Neural progenitor cell (in vitro differentiated cells): ENCODE data around the gene TSC2.
"Not testable (repeated sequence)": the region's sequence is repeated elsewhere in the genome, so short reads cannot be mapped to it uniquely, and the experiment has no call there.

Experiments
- EZH2 ChIP-seq: fragments of 200-600 bp; sonication (generic); IDR thresholded peaks from 2 replicates; pipeline ENCODE4 v1.6.1; 2017; ENCODE audit warnings: antibody characterized with exemption, mild to moderate bottlenecking, moderate library complexity
- EZH2phosphoT487 ChIP-seq: fragments of 200-600 bp; sonication (generic); IDR thresholded peaks from 2 replicates; pipeline ENCODE4 v1.6.1; 2017; ENCODE audit warnings: antibody characterized with exemption
- TF ChIP-seq, protein P1 (sequence below): fragments of 200-600 bp; sonication (generic); IDR thresholded peaks from 2 replicates; pipeline ENCODE4 v1.5.1; 2017; ENCODE audit warnings: antibody characterized with exemption, mild to moderate bottlenecking

DNA sequence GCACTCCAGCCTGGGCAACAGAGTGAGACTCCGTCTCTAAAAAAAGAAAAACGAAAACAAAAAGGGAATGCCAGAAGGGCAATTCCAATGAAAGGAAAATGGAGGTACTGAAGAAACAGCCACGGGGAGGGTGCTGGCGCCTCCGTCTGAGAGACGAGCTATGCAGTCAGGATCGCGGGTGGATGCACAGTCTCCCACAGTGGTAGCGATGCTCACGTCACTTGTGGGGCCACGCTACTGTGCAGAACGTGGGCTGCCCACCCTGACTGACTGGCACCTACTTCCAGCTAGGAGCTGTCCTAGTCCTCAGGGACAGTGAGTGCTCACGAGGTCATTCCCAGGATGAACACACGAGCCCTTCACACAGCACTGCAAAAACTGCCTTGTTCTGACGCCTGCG lies 53.8 kb downstream of the TSC2 start:
- TF ChIP-seq, protein P1, sequence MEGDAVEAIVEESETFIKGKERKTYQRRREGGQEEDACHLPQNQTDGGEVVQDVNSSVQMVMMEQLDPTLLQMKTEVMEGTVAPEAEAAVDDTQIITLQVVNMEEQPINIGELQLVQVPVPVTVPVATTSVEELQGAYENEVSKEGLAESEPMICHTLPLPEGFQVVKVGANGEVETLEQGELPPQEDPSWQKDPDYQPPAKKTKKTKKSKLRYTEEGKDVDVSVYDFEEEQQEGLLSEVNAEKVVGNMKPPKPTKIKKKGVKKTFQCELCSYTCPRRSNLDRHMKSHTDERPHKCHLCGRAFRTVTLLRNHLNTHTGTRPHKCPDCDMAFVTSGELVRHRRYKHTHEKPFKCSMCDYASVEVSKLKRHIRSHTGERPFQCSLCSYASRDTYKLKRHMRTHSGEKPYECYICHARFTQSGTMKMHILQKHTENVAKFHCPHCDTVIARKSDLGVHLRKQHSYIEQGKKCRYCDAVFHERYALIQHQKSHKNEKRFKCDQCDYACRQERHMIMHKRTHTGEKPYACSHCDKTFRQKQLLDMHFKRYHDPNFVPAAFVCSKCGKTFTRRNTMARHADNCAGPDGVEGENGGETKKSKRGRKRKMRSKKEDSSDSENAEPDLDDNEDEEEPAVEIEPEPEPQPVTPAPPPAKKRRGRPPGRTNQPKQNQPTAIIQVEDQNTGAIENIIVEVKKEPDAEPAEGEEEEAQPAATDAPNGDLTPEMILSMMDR, result not testable (repeated sequence)
- TF ChIP-seq EZH2phosphoT487, EZH2: not testable (repeated sequence)
